Heart right ventricle (tissue), 16 donors: Measurements from ENCODE around the gene NSD1. TPM values are rescaled to one million over a fixed set of nuclear protein-coding genes. Genes with fewer than 3 reads are reported as not detected.

ENCODE experiments used
- ATAC-seq, 8 donors: fragments of 200-7000 bp; cut with Tn5 transposase; one replicate each; pipeline ENCODE4 v1.9.1; 2020; ENCODE audit warnings: mild to moderate bottlenecking in 8 of 8, moderate library complexity in 8 of 8, moderate number of reproducible peaks in 1 of 8
- DNase-seq, 2 donors: peaks; one replicate each; pipeline ENCODE4 v3.0.0-alpha.2; 2020
- H3K27ac ChIP-seq, 10 donors: fragments of 200-600 bp; sonication (generic) in 2 of 10; one replicate each; pipeline versions ENCODE4 v1.5.0 to v1.8.0; 2020 to 2022; ENCODE audit warnings: mild to moderate bottlenecking in 3 of 10
- H3K27me3 ChIP-seq, 7 donors: fragments of 200-600 bp; one replicate each; pipeline ENCODE4 v1.8.0; 2021 to 2022; ENCODE audit warnings: mild to moderate bottlenecking in 2 of 7
- H3K36me3 ChIP-seq, 9 donors: fragments of 200-600 bp; sonication (generic) in 1 of 9; one replicate each; pipeline versions ENCODE4 v1.5.0 to v1.8.0; 2020 to 2022; ENCODE audit warnings: mild to moderate bottlenecking in 2 of 9
- H3K4me1 ChIP-seq, 9 donors: fragments of 200-600 bp; sonication (generic) in 1 of 9; one replicate each; pipeline versions ENCODE4 v1.5.0 to v1.8.0; 2020 to 2022; ENCODE audit warnings: mild to moderate bottlenecking in 4 of 9
- H3K4me3 ChIP-seq, 10 donors: fragments of 200-600 bp; sonication (generic) in 2 of 10; one replicate each; pipeline versions ENCODE4 v1.5.0 to v1.8.0; 2020 to 2022; ENCODE audit warnings: mild to moderate bottlenecking in 7 of 10, moderate library complexity in 2 of 10
- H3K9me3 ChIP-seq, 11 donors: fragments of 200-600 bp in 10 of 11; sonication (generic) in 2 of 11; one replicate each; pipeline versions ENCODE4 v1.5.0 to v1.8.0; 2013 to 2022; ENCODE audit warnings: mild to moderate bottlenecking in 2 of 11, control low read depth in 1 of 11, moderate library complexity in 1 of 11
- CTCF ChIP-seq, 9 donors: fragments of 200-600 bp; sonication (generic) in 2 of 9; IDR thresholded peaks; one replicate each; pipeline versions ENCODE4 v1.5.0 to v1.8.0; 2021 to 2022; ENCODE audit warnings: antibody characterized with exemption in 9 of 9, mild to moderate bottlenecking in 5 of 9, moderate library complexity in 1 of 9
- WGBS, 2 donors: extraction: QIAGEN DNeasy Blood & Tissue Kit; methylation state at CpG; one replicate each; pipeline ENCODE4 v1.1.7; 2013; ENCODE audit warnings: inconsistent platforms in 1 of 2; 5-methylcytosine and 5-hydroxymethylcytosine counted together
- intact Hi-C, 10 donors: fragments of 100-400 bp; cut with DNase I; formaldehyde crosslinking; loops; one replicate each; pipeline versions ENCODE4 v1.11.1 to v1.14.2; 2022
- polyA plus RNA-seq, 2 donors: library from polyadenylated mRNA; stranded (reverse); fragments of 200-250 nt; gene quantifications; one replicate each; pipeline ENCODE4 v1.2.3, GENCODE V29; 2013
- total RNA-seq, 10 donors: library from RNA; stranded (reverse); fragmentation: NEBNext Ultra II Directional in 3 of 10; extraction: Animal tissue kit (Norgen Biotek cat#: 25700) in 3 of 10; gene quantifications; one replicate each; pipeline versions ENCODE4 v1.2.1 to v1.2.4, GENCODE V29; 2021 to 2023
- donor health status: Arrhythmogenic right ventricular cardiomyopathy.
- donor health status: ischemic (EF 13 %, LVEDD 7.1; RV severe dilation, severe dysfunction).
- donor health status: healthy with polysubstance abuse.
- donor health status: DM: no; HTN: yes; CAD: no.
- donor health status: DM: no; HTN: no; CAD: no.
- donor health status: ischemic (EF 25% LVEDD 6.9; RV normal size, moderate dysfunction).
- donor health status: ischemic (EF 25% LVEDD 5.7; RV mildly dilated, moderate dysfunction).
- donor health status: healthy.
- donor health status: DM: yes; HTN: yes; CAD: no.
- donor health status: Ischemic cardiomyopathy.
- donor health status: ischemic (EF 35%, LVEDD 5.7; RV mildly dilated, moderate dysfunction).
- donor health status: nonischemic (EF 11% LVEDD 7.7; RV severe dilation, severe dysfunction).
- donor health status: DM: yes; HTN: yes; CAD: no.
- donor health status: PGD.
- donor health status: ischemic (EF 29% LVEDD 5.4; RV normal size, mild dysfunction).
- donor health status: nonischemic (EF 23%, LVEDD 6.1; RV moderate dilation, normal function).

The NSD1 gene
- total and polyA plus RNA-seq, 12 donors: 5.6 to 62.9 (median 47.1) TPM

- DNase-seq (no peak), ATAC-seq (peak in 3 of 8 donors; percentile 31 to 49 (median 46))
- Histone ChIP-seq H3K9me3 (no peaks in the 10 kb centered on the region), H3K4me3 (no peak overlapping the region), H3K27ac (peak overlapping the region in 1 of 10 donors; percentile 33), H3K27me3 (no peaks in the 10 kb centered on the region), H3K4me1 (peaks cover 0 to 42% (median 23%) of the 10 kb centered on the region in 9 donors), H3K36me3 (peaks cover 0 to 52% (median 8%) of the 10 kb centered on the region in 9 donors)
- WGBS, 2 donors: 91 to 95% methylated on average over 1 of the region's 1 CpG
- no peak for TF ChIP-seq CTCF (IDR thresholded peaks at IDR 0.05)
- intact Hi-C loops: loop anchor here in 3 of 10 donors (1.0 to 10.0 kb wide), 3 partner anchors 96 to 118 kb away; no protein-coding TSS in a partner anchor
Measured at GRCh38 chr5:177232761-177233160, 99.2 kb downstream of the NSD1 start.

GRCh38 chr5:177233206-177233605, 99.6 kb downstream of the NSD1 start:
- 49 to 61% methylated on average over 4 of the region's 4 CpGs for WGBS, 2 donors
- no peaks in the 10 kb centered on the region for H3K27me3 ChIP-seq
- H3K4me3 ChIP-seq: no peak overlapping the region
- H3K9me3 ChIP-seq: no peaks in the 10 kb centered on the region
- ATAC-seq: peak in 7 of 8 donors; percentile 57 to 83 (median 70)
- peaks cover 0 to 57% (median 8%) of the 10 kb centered on the region in 9 donors for H3K36me3 ChIP-seq
- H3K4me1 ChIP-seq: peaks cover 0 to 38% (median 23%) of the 10 kb centered on the region in 9 donors
- TF ChIP-seq CTCF (IDR thresholded peaks at IDR 0.05): no peak
- intact Hi-C loops: loop anchor here in 3 of 10 donors (1.0 to 10.0 kb wide), 3 partner anchors 97 to 118 kb away; no protein-coding TSS in a partner anchor
- no peak for DNase-seq
- peak overlapping the region in 1 of 10 donors; percentile 33 for H3K27ac ChIP-seq

- no peak for TF ChIP-seq CTCF (IDR thresholded peaks at IDR 0.05)
- no peaks in the 10 kb centered on the region for H3K27me3 ChIP-seq
- peaks cover 0 to 33% (median 23%) of the 10 kb centered on the region in 9 donors for H3K4me1 ChIP-seq
- no peaks in the 10 kb centered on the region for H3K9me3 ChIP-seq
- peaks cover 0 to 63% (median 13%) of the 10 kb centered on the region in 9 donors for H3K36me3 ChIP-seq
- no peak overlapping the region for H3K4me3 ChIP-seq
- no peak for ATAC-seq
- intact Hi-C loops: loop anchor here in 3 of 10 donors (1.0 to 10.0 kb wide), 3 partner anchors 98 to 119 kb away; no protein-coding TSS in a partner anchor
- no peak overlapping the region for H3K27ac ChIP-seq
- DNase-seq: no peak
Measured at GRCh38 chr5:177233802-177234201, 100.2 kb downstream of the NSD1 start.

GRCh38 chr5:177234841-177235240, 101.3 kb downstream of the NSD1 start:
- ATAC-seq (no peak), DNase-seq (no peak)
- no peak for TF ChIP-seq CTCF (IDR thresholded peaks at IDR 0.05)
- 81 to 83% methylated on average over 2 of the region's 2 CpGs for WGBS, 2 donors
- Histone ChIP-seq H3K36me3 (peaks cover 0 to 70% (median 22%) of the 10 kb centered on the region in 9 donors), H3K4me3 (no peak overlapping the region), H3K4me1 (peaks cover 0 to 33% (median 23%) of the 10 kb centered on the region in 9 donors), H3K27me3 (no peaks in the 10 kb centered on the region), H3K9me3 (no peaks in the 10 kb centered on the region), H3K27ac (no peak overlapping the region)
- intact Hi-C loops: loop anchor here in 3 of 10 donors (10.0 kb wide), 2 partner anchors 110 to 120 kb away; no protein-coding TSS in a partner anchor
